A549 (cell line): ENCODE results near the gene PECR. TPM values are rescaled to one million over a fixed set of nuclear protein-coding genes. Genes with fewer than 3 reads are reported as not detected.

Source experiments
- ATAC-seq, 2 experiments: fragments of 200-7000 bp in 1 of 2; fragments of >200 bp in 1 of 2; cut with Nextera tagmentation in 1 of 2; cut with Tn5 transposase in 1 of 2; 3 replicates each; pipeline versions ENCODE4 v1.8.0 to v1.9.1; 2018 to 2020; ENCODE audit warnings: mild to moderate bottlenecking in 1 of 2, moderate library complexity in 1 of 2
- CTCF ChIA-PET: fragments of 300-600 bp; sonication (Branson Sonifier 250); formaldehyde crosslinking; extraction: SDS; loops from one replicate; lab custom pipeline; 2021; ENCODE audit warnings: antibody characterized with exemption, inconsistent platforms; lab: Yijun Ruan, JAX
- POLR2A ChIA-PET: fragments of 350-600 bp; formaldehyde crosslinking; extraction: SDS; loops from one replicate; lab custom pipeline; 2021; ENCODE audit warnings: antibody characterized with exemption, inconsistent platforms; lab: Yijun Ruan, JAX
- DNase-seq, 2 experiments: peaks; one replicate each; pipeline versions ENCODE4 v3.0.0 to v3.0.0-alpha.2; 2011 to 2016; ENCODE audit warnings: low read depth in 1 of 2, low spot score in 1 of 2
- FAIRE-seq: peaks from 2 replicates; lab custom pipeline; 2011; peaks lifted over from hg19 to GRCh38; lab: Jason Lieb, UNC
- H3K27ac ChIP-seq, 2 experiments: fragments of >200 bp; sonication (Bioruptor Twin); formaldehyde crosslinking; 3 replicates each; pipeline ENCODE4 v1.5.1; 2016 to 2017
- H3K4me1 ChIP-seq: fragments of >200 bp; sonication (Bioruptor Twin); formaldehyde crosslinking; 3 replicates; pipeline ENCODE4 v1.6.1; 2016
- H3K4me2 ChIP-seq: fragments of >200 bp; sonication (Bioruptor Twin); formaldehyde crosslinking; 3 replicates; pipeline ENCODE4 v1.6.1; 2016
- H3K4me3 ChIP-seq: fragments of >200 bp; sonication (Bioruptor Twin); formaldehyde crosslinking; 3 replicates; pipeline ENCODE4 v1.5.1; 2016
- H3K9me3 ChIP-seq: fragments of >200 bp; sonication (Bioruptor Twin); formaldehyde crosslinking; 3 replicates; pipeline ENCODE4 v1.6.1; 2016
- BHLHE40 ChIP-seq: IDR thresholded peaks from 2 replicates; pipeline ENCODE4 v1.6.1; 2012; ENCODE audit warnings: low read depth, low read length, inconsistent platforms
- CBX8 ChIP-seq: fragments of 200-600 bp; sonication (generic); IDR thresholded peaks from 2 replicates; pipeline ENCODE4 v1.6.1; 2016
- CEBPB ChIP-seq, 2 experiments: fragments of >200 bp in 1 of 2; sonication (Bioruptor Twin) in 1 of 2; formaldehyde crosslinking in 1 of 2; IDR thresholded peaks; 2 replicates each; pipeline ENCODE4 v1.6.1; 2012 to 2016
- CHD4 ChIP-seq: fragments of 200-600 bp; sonication (generic); IDR thresholded peaks from 2 replicates; pipeline ENCODE4 v1.6.1; 2016; ENCODE audit warnings: antibody characterized with exemption, mild to moderate bottlenecking, borderline replicate concordance
- ESRRA ChIP-seq: fragments of 150-350 bp; IDR thresholded peaks from 2 replicates; pipeline ENCODE4 v1.6.1; 2014; ENCODE audit warnings: mild to moderate bottlenecking, low read length, borderline replicate concordance
- FOSL2 ChIP-seq, 2 experiments: fragments of 450-650 bp in 1 of 2; fragments of >200 bp in 1 of 2; sonication (Bioruptor Twin) in 1 of 2; formaldehyde crosslinking; IDR thresholded peaks; 2 replicates each; pipeline versions ENCODE4 v1.5.0 to v1.6.1; 2016 to 2020; ENCODE audit warnings: mild to moderate bottlenecking in 1 of 2, moderate library complexity in 1 of 2
- HDAC2 ChIP-seq: fragments of 200-600 bp; sonication (generic); IDR thresholded peaks from 2 replicates; pipeline ENCODE4 v1.6.1; 2016
- HOXA7 ChIP-seq: fragments of 250-450 bp; sonication (Bioruptor Pico); IDR thresholded peaks from 2 replicates; pipeline ENCODE4 v1.5.0; 2020; ENCODE audit warnings: mild to moderate bottlenecking, moderate library complexity
- JUN ChIP-seq, 2 experiments: fragments of >200 bp; sonication (Bioruptor Twin); formaldehyde crosslinking; IDR thresholded peaks; 2 replicates in 1 of 2; 3 replicates in 1 of 2; pipeline ENCODE4 v1.6.1; 2016 to 2017
- KDM1A ChIP-seq: fragments of 200-600 bp; sonication (generic); IDR thresholded peaks from 2 replicates; pipeline ENCODE4 v1.6.1; 2016; ENCODE audit warnings: low read depth, mild to moderate bottlenecking
- MYC ChIP-seq: IDR thresholded peaks from 2 replicates; pipeline ENCODE4 v1.6.1; 2012; ENCODE audit warnings: mild to moderate bottlenecking, inconsistent platforms, low read length, improper control_type of control experiment, borderline replicate concordance
- NFE2L2 ChIP-seq: fragments of 150-350 bp; conservative IDR thresholded peaks from 2 replicates; pipeline ENCODE4 v1.6.1; 2014; ENCODE audit warnings: low read length
- NR3C1 ChIP-seq: fragments of >200 bp; sonication (Bioruptor Twin); formaldehyde crosslinking; IDR thresholded peaks from 3 replicates; pipeline ENCODE4 v1.6.1; 2017
- POLR2AphosphoS2 ChIP-seq: conservative IDR thresholded peaks from 2 replicates; pipeline ENCODE4 v1.6.1; 2012; ENCODE audit warnings: low read length, improper control_type of control experiment, inconsistent platforms
- RAD21 ChIP-seq, 2 experiments: fragments of >200 bp in 1 of 2; sonication (Bioruptor Twin) in 1 of 2; formaldehyde crosslinking in 1 of 2; IDR thresholded peaks in 1 of 2; conservative IDR thresholded peaks in 1 of 2; 2 replicates in 1 of 2; 3 replicates in 1 of 2; pipeline ENCODE4 v1.6.1; 2012 to 2018; ENCODE audit warnings: inconsistent platforms in 1 of 2
- RCOR1 ChIP-seq: fragments of 150-350 bp; IDR thresholded peaks from 2 replicates; pipeline ENCODE4 v1.6.1; 2014; ENCODE audit warnings: antibody characterized with exemption, low read length, low read depth
- ZNF302 ChIP-seq: fragments of 250-450 bp; sonication (Bioruptor Pico); IDR thresholded peaks from 2 replicates; pipeline ENCODE4 v1.9.0; 2021; ENCODE audit warnings: inconsistent platforms, mild to moderate bottlenecking, moderate library complexity
- ZSCAN20 ChIP-seq: fragments of 250-450 bp; sonication (Bioruptor Pico); IDR thresholded peaks from 2 replicates; pipeline ENCODE4 v1.8.0; 2022; ENCODE audit warnings: mild to moderate bottlenecking, moderate library complexity
- WGBS: methylation state at CpG from one replicate; pipeline ENCODE4 v1.1.6; 2017; ENCODE audit errors: missing lambda C conversion rate; 5-methylcytosine and 5-hydroxymethylcytosine counted together
- polyA plus RNA-seq, 4 experiments: library from polyadenylated mRNA; depleted of rRNA in 3 of 4; stranded (reverse); fragments of >200 nt; fragmentation: RNase III in 1 of 4; extraction: RNeasy Plus Mini Kit Qiagen cat#74134 plus additional on column Dnase treatment in 1 of 4; gene quantifications; 2 replicates in 3 of 4; 3 replicates in 1 of 4; pipeline ENCODE4 v1.2.3, GENCODE V29; 2011 to 2017
- TF ChIP-seq, protein P1 (sequence below): fragments of >200 bp; sonication (Bioruptor Twin); formaldehyde crosslinking; IDR thresholded peaks from 3 replicates; pipeline ENCODE4 v1.6.1; 2016
- TF ChIP-seq, protein P2 (sequence below): fragments of 250-450 bp; sonication (Bioruptor Pico); IDR thresholded peaks from 2 replicates; pipeline ENCODE4 v1.5.0; 2021; ENCODE audit warnings: mild to moderate bottlenecking, moderate library complexity, borderline replicate concordance
- TF ChIP-seq, protein P3 (sequence below): fragments of >200 bp; sonication (Bioruptor Twin); formaldehyde crosslinking; IDR thresholded peaks from 3 replicates; pipeline ENCODE4 v1.5.1; 2016
- TF ChIP-seq, protein P4 (sequence below): fragments of 200-600 bp; sonication (generic); IDR thresholded peaks from 2 replicates; pipeline ENCODE4 v1.6.1; 2016; ENCODE audit warnings: antibody characterized with exemption, mild to moderate bottlenecking, moderate library complexity

Gene PECR
- polyA plus RNA-seq, 2 of the 4 experiments (the other 2 are of a cell fraction), result 16.8 to 39.9 TPM

DNA sequence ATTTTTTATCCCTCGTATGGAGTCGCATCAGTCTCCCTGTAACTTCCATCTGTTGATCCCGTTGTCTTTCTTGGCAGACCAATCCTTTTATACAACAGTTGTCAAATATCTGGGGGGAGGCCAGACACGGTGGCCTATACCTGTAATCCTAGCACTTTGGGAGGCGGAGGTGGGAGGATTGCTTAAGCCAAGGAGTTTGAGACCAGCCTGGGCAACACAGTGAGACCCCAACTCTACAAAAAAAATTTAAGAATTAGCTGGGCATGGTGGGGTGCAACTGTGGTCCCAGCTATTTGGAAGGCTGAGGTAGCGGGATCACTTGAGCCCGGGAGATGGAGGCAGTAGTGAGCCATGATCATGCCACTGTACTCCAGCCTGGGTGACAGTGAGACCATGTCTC lies 29.5 kb upstream of the PECR start:
- TF ChIP-seq BHLHE40, result no peak
- TF ChIP-seq JUN (IDR thresholded peaks at IDR 0.05), result 0 out of 5 replicates have a peak, but pooled peaks of 1 of the 2 experiments have one; percentile 11
- no peak for TF ChIP-seq FOSL2 (IDR thresholded peaks at IDR 0.05)
- no peak for TF ChIP-seq FOSL2 (CRISPR knock-in tag; IDR thresholded peaks at IDR 0.05)
- no peak for TF ChIP-seq CHD4
- FAIRE-seq (no peak), ATAC-seq (no peak), DNase-seq (no peak)
- H3K9me3 ChIP-seq, result no peaks in the 10 kb centered on the region
- POLR2A ChIA-PET, result no interaction called here
- no peak overlapping the region for H3K4me3 ChIP-seq
- H3K4me1 ChIP-seq, result peaks cover 27% of the 10 kb centered on the region
- H3K4me2 ChIP-seq, result peak overlapping the region; percentile 88
- WGBS, result 73% methylated on average over 7 of the region's 7 CpGs
- H3K27ac ChIP-seq, result no peak overlapping the region
- CTCF ChIA-PET, result interaction anchor here (0.8 to 1.2 kb wide), 4 partner anchors 23 to 390 kb away, joined by 3 to 4 read pairs (median 4); partner anchors contain the start of genes PECR and TMEM169

DNA sequence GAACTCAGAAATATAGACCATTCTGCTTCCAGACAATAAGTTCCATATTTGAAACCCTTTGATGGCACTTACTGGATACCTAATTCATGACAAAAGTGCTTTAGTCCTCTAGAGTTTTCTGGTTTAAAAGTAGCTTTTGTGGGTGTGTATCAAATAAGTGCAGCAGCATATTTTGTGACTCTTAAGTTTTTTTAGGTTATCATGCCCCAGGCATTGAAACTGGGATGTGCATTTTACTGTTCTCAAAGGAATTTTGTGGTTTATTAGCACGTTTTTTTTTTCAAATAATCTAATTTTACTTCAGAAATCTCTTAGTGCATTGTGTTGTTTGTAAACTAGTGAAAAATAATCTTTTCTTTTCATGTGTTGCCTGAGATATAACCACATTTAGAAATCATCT lies 29.0 kb upstream of the PECR start:
- ATAC-seq (no peak), DNase-seq (no peak), FAIRE-seq (no peak)
- Histone ChIP-seq H3K4me2 (peak overlapping the region; percentile 88), H3K4me3 (peak overlapping the region; percentile 75), H3K9me3 (no peaks in the 10 kb centered on the region), H3K4me1 (peaks cover 22% of the 10 kb centered on the region), H3K27ac (peak overlapping the region; percentile 91 to 93; a peak in 5 of 6 replicates)
- ChIA-PET POLR2A (no interaction called here), CTCF (interaction anchor here (0.6 to 1.7 kb wide), 10 partner anchors 9 to 553 kb away, joined by 3 to 7 read pairs (median 4); partner anchors contain the start of genes PECR and TMEM169)
- TF ChIP-seq ZSCAN20 (CRISPR knock-in tag) (no peak), HOXA7 (no peak), FOSL2 (IDR thresholded peaks at IDR 0.05) (no peak), FOSL2 (CRISPR knock-in tag; IDR thresholded peaks at IDR 0.05) (no peak), CBX8 (no peak), POLR2AphosphoS2 (no peak), ESRRA (no peak), HDAC2 (no peak), RCOR1 (no peak), NR3C1 (no peak), NFE2L2 (no peak), ZNF302 (CRISPR knock-in tag) (no peak), MYC (no peak)
- TF ChIP-seq, protein P1, sequence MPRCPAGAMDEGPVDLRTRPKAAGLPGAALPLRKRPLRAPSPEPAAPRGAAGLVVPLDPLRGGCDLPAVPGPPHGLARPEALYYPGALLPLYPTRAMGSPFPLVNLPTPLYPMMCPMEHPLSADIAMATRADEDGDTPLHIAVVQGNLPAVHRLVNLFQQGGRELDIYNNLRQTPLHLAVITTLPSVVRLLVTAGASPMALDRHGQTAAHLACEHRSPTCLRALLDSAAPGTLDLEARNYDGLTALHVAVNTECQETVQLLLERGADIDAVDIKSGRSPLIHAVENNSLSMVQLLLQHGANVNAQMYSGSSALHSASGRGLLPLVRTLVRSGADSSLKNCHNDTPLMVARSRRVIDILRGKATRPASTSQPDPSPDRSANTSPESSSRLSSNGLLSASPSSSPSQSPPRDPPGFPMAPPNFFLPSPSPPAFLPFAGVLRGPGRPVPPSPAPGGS, result no peak
- TF ChIP-seq, protein P2, sequence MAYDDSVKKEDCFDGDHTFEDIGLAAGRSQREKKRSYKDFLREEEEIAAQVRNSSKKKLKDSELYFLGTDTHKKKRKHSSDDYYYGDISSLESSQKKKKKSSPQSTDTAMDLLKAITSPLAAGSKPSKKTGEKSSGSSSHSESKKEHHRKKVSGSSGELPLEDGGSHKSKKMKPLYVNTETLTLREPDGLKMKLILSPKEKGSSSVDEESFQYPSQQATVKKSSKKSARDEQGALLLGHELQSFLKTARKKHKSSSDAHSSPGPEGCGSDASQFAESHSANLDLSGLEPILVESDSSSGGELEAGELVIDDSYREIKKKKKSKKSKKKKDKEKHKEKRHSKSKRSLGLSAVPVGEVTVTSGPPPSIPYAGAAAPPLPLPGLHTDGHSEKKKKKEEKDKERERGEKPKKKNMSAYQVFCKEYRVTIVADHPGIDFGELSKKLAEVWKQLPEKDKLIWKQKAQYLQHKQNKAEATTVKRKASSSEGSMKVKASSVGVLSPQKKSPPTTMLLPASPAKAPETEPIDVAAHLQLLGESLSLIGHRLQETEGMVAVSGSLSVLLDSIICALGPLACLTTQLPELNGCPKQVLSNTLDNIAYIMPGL, result no peak
- 0% methylated on average over 1 of the region's 1 CpG for WGBS

DNA sequence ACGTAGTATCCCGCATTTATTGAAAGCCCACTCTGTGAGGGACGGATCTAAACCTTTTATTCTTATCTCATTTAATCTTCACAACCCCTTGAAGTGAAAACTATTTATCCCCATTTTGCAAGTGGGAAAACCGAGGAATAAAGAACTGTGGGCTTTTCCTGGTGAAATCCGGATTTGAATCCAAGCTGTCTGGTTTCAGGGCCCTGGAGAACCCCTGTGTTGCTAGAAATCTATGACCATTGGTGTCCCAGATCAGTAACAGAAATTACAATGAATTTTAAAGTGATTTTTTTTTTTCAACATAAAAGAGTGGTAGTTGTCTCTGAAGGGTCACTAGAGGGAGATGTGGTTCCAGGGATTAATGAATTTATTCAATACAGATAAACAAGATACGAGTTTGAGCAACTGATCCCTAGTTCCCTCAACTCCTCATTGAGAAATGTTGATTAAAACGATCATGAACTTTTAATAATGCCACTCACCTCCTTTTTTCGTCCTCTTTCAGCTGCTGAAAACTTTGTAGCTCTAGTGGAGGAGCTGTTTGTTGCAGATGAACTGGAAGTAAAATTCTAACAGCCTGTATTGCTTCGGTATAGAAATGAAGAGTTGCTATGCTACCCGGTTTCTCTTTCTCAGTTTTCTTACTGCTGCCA lies 28.5 kb upstream of the PECR start:
- Histone ChIP-seq H3K4me2 (peak overlapping the region; percentile 88), H3K9me3 (no peaks in the 10 kb centered on the region), H3K4me3 (peak overlapping the region; percentile 75), H3K27ac (peak overlapping the region; percentile 91 to 93), H3K4me1 (peaks cover 18% of the 10 kb centered on the region; the same call in 2 of the 3 replicates)
- WGBS, result 1% methylated on average over 10 of the region's 10 CpGs
- TF ChIP-seq KDM1A (0 out of 2 replicates have a peak, but pooled peaks have one; percentile 42), CEBPB (IDR thresholded peaks at IDR 0.05) (0 out of 4 replicates have a peak, but pooled peaks of 1 of the 2 experiments have one; percentile 3), RAD21 (conservative IDR thresholded peaks at IDR 0.05 in 1 of 2, IDR thresholded peaks at IDR 0.05 in 1 of 2) (peak; percentile 41 to 50; a peak in 4 of 5 replicates)
- TF ChIP-seq, protein P3, sequence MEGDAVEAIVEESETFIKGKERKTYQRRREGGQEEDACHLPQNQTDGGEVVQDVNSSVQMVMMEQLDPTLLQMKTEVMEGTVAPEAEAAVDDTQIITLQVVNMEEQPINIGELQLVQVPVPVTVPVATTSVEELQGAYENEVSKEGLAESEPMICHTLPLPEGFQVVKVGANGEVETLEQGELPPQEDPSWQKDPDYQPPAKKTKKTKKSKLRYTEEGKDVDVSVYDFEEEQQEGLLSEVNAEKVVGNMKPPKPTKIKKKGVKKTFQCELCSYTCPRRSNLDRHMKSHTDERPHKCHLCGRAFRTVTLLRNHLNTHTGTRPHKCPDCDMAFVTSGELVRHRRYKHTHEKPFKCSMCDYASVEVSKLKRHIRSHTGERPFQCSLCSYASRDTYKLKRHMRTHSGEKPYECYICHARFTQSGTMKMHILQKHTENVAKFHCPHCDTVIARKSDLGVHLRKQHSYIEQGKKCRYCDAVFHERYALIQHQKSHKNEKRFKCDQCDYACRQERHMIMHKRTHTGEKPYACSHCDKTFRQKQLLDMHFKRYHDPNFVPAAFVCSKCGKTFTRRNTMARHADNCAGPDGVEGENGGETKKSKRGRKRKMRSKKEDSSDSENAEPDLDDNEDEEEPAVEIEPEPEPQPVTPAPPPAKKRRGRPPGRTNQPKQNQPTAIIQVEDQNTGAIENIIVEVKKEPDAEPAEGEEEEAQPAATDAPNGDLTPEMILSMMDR, result peak; percentile 56
- TF ChIP-seq, protein P4, sequence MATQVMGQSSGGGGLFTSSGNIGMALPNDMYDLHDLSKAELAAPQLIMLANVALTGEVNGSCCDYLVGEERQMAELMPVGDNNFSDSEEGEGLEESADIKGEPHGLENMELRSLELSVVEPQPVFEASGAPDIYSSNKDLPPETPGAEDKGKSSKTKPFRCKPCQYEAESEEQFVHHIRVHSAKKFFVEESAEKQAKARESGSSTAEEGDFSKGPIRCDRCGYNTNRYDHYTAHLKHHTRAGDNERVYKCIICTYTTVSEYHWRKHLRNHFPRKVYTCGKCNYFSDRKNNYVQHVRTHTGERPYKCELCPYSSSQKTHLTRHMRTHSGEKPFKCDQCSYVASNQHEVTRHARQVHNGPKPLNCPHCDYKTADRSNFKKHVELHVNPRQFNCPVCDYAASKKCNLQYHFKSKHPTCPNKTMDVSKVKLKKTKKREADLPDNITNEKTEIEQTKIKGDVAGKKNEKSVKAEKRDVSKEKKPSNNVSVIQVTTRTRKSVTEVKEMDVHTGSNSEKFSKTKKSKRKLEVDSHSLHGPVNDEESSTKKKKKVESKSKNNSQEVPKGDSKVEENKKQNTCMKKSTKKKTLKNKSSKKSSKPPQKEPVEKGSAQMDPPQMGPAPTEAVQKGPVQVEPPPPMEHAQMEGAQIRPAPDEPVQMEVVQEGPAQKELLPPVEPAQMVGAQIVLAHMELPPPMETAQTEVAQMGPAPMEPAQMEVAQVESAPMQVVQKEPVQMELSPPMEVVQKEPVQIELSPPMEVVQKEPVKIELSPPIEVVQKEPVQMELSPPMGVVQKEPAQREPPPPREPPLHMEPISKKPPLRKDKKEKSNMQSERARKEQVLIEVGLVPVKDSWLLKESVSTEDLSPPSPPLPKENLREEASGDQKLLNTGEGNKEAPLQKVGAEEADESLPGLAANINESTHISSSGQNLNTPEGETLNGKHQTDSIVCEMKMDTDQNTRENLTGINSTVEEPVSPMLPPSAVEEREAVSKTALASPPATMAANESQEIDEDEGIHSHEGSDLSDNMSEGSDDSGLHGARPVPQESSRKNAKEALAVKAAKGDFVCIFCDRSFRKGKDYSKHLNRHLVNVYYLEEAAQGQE, result no peak
- ChIA-PET POLR2A (interaction anchor here (1.8 kb wide), 1 partner anchor 388 kb away, joined by 10 read pairs; the partner anchor contains the start of gene RPL37A), CTCF (interaction anchor here (0.6 to 1.7 kb wide), 14 partner anchors 9 to 553 kb away, joined by 3 to 7 read pairs (median 4); partner anchors contain the start of genes PECR and TMEM169)
- peak; percentile 23 to 36 for DNase-seq
- FAIRE-seq, result no peak
- ATAC-seq, result peak in 1 of 2 experiments; percentile 47; a peak in 3 of 6 replicates
